ENCODE measurements around the gene NCOA3. TPM values are rescaled to one million over a fixed set of nuclear protein-coding genes. Genes with fewer than 3 reads are reported as not detected.

The NCOA3 gene
- total RNA-seq, 1 experiment from 2014 or later = 25.9 TPM

DNA sequence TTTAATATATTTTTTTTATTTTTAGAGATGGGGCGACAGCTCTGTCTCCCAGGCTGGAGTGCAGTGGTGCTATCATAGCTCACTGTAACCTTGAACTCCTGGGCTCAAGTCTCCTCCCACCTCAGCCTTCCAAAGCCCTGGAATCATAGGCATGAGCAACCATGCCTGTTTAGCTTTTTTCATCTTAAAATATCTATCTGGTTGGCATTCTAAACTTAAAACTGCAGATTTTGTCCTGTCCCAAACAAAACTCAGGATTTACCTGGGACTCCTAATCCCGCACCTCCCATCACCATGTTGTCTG lies 158.9 kb downstream of the NCOA3 start:
- CTCF ChIA-PET = interaction anchor here (3.1 kb wide), 1 partner anchor 960 kb away, joined by 13 read pairs; no protein-coding TSS in a partner anchor
- intact Hi-C loops (cut with micrococcal nuclease) = loop anchor here (10.0 kb wide), 1 partner anchor 634 kb away; no protein-coding TSS in a partner anchor
- Histone ChIP-seq H3K9ac (ENCODE audit: low read length) (no peak overlapping the region), H3K27me3 (ENCODE audit: insufficient read depth, low read length) (no peaks in the 10 kb centered on the region), H4K20me1 (ENCODE audit: insufficient read depth) (no peaks in the 10 kb centered on the region), H3K79me2 (ENCODE audit: insufficient read depth, low read length) (no peaks in the 10 kb centered on the region), H3K4me3 (replicated peaks in 1 of 2; ENCODE audit: low read depth in 1 of 2, low read length in 2 of 2) (no peak overlapping the region), H3K9me2 (ENCODE audit: insufficient read depth) (no peaks in the 10 kb centered on the region), H3K27ac (ENCODE audit: low read depth, low read length) (no peak overlapping the region), H3K36me3 (ENCODE audit: control insufficient read depth in 1 of 2, insufficient read depth in 2 of 2, low read length in 2 of 2) (no peaks in the 10 kb centered on the region), H3K4me1 (ENCODE audit: control insufficient read depth in 1 of 2, insufficient read depth in 2 of 2, low read length in 2 of 2) (peaks cover 0 to 2% of the 10 kb centered on the region in 2 experiments; a peak in 1 of 4 replicates), H3K4me2 (ENCODE audit: low read length) (no peak overlapping the region), H2AFZ (ENCODE audit: low read depth, low read length, poor library complexity, severe bottlenecking) (no peak overlapping the region), H3K9me3 (ENCODE audit: control insufficient read depth in 1 of 2, insufficient read depth in 1 of 2, low read depth in 1 of 2, low read length in 2 of 2) (no peaks in the 10 kb centered on the region)
- POLR2A ChIA-PET = no interaction called here
- no TSS peak for BruUV-seq (replicated peaks)
- RAD21 ChIA-PET (ENCODE audit: low non-redundant PET in 1 of 2, low total read pairs in 2 of 2, uncharacterized antibody in 2 of 2, unreplicated experiment in 2 of 2) = no interaction called here
- DNase-seq (ENCODE audit: low read depth, low spot score) = no peak
- TF ChIP-seq JUND (IDR thresholded peaks at IDR 0.05) = no peak
- TF ChIP-seq CEBPB (IDR thresholded peaks at IDR 0.05; ENCODE audit: low read depth) = no peak
- TF ChIP-seq, protein P1, sequence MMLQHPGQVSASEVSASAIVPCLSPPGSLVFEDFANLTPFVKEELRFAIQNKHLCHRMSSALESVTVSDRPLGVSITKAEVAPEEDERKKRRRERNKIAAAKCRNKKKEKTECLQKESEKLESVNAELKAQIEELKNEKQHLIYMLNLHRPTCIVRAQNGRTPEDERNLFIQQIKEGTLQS (IDR thresholded peaks at IDR 0.05) = no peak
- TF ChIP-seq EGR1 (IDR thresholded peaks at IDR 0.05; ENCODE audit: low read depth) = no peak
- TF ChIP-seq ZNF274 (IDR thresholded peaks at IDR 0.05; ENCODE audit: low read depth, low read length) = no peak
- TF ChIP-seq, protein P2, sequence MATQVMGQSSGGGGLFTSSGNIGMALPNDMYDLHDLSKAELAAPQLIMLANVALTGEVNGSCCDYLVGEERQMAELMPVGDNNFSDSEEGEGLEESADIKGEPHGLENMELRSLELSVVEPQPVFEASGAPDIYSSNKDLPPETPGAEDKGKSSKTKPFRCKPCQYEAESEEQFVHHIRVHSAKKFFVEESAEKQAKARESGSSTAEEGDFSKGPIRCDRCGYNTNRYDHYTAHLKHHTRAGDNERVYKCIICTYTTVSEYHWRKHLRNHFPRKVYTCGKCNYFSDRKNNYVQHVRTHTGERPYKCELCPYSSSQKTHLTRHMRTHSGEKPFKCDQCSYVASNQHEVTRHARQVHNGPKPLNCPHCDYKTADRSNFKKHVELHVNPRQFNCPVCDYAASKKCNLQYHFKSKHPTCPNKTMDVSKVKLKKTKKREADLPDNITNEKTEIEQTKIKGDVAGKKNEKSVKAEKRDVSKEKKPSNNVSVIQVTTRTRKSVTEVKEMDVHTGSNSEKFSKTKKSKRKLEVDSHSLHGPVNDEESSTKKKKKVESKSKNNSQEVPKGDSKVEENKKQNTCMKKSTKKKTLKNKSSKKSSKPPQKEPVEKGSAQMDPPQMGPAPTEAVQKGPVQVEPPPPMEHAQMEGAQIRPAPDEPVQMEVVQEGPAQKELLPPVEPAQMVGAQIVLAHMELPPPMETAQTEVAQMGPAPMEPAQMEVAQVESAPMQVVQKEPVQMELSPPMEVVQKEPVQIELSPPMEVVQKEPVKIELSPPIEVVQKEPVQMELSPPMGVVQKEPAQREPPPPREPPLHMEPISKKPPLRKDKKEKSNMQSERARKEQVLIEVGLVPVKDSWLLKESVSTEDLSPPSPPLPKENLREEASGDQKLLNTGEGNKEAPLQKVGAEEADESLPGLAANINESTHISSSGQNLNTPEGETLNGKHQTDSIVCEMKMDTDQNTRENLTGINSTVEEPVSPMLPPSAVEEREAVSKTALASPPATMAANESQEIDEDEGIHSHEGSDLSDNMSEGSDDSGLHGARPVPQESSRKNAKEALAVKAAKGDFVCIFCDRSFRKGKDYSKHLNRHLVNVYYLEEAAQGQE (IDR thresholded peaks at IDR 0.05; ENCODE audit: low read depth) = no peak
- TF ChIP-seq TCF7L2 (IDR thresholded peaks at IDR 0.05; ENCODE audit: borderline replicate concordance, extremely low read depth, insufficient read depth, insufficient read length) = no peak
- no peak for ATAC-seq

Data from HCT116 (cell line).